ENCODE measurements around the gene KLK13. TPM values are rescaled to one million over a fixed set of nuclear protein-coding genes. Genes with fewer than 3 reads are reported as not detected.
A peak's percentile ranks its signal among the peaks of the same experiment; 100 is the strongest.

The KLK13 gene
- total RNA-seq, 2 donors from 2014 or later = 0.77 TPM; not detected in 1

- Histone ChIP-seq H3K4me1 (replicated peaks) (peaks cover 6% of the 10 kb centered on the region), H3K27ac (peak within 1 kb of the TSS; percentile 34 to 49), H3K36me3 (no peaks in the 10 kb centered on the region), H3K4me3 (peak within 1 kb of the TSS; percentile 60 to 68), H3K9me3 (no peaks in the 10 kb centered on the region), H3K27me3 (replicated peaks; ENCODE audit: insufficient read depth) (no peaks in the 10 kb centered on the region)
- under 1% methylated on average over 43 of the region's 43 CpGs for WGBS
- intact Hi-C loops (cut with DNase I) = loop anchor here (5.0 kb wide), 1 partner anchor 484 kb away; no protein-coding TSS in a partner anchor
- DNase-seq (ENCODE audit: low spot score) = peak; percentile 99
- TF ChIP-seq, protein P1, sequence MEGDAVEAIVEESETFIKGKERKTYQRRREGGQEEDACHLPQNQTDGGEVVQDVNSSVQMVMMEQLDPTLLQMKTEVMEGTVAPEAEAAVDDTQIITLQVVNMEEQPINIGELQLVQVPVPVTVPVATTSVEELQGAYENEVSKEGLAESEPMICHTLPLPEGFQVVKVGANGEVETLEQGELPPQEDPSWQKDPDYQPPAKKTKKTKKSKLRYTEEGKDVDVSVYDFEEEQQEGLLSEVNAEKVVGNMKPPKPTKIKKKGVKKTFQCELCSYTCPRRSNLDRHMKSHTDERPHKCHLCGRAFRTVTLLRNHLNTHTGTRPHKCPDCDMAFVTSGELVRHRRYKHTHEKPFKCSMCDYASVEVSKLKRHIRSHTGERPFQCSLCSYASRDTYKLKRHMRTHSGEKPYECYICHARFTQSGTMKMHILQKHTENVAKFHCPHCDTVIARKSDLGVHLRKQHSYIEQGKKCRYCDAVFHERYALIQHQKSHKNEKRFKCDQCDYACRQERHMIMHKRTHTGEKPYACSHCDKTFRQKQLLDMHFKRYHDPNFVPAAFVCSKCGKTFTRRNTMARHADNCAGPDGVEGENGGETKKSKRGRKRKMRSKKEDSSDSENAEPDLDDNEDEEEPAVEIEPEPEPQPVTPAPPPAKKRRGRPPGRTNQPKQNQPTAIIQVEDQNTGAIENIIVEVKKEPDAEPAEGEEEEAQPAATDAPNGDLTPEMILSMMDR (IDR thresholded peaks at IDR 0.05) = peak in 2 of 4 experiments; percentile 12 to 43
- TF ChIP-seq POLR2A (IDR thresholded peaks at IDR 0.05) (no peak), POLR2AphosphoS5 (IDR thresholded peaks at IDR 0.05) (peak; percentile 100)
Observed at GRCh38 chr19:51108066-51108804, 43.3 kb upstream of the KLK13 start, which contains the start of gene CTU1. CTU1 (minus strand) TSS chr19:51108409; CDS start chr19:51104569, 3,840 bp downstream.

- WGBS = 17% methylated on average over 18 of the region's 18 CpGs
- H3K27me3 ChIP-seq (replicated peaks; ENCODE audit: insufficient read depth) = no peaks in the 10 kb centered on the region
- peak overlapping the region; percentile 34 to 49 for H3K27ac ChIP-seq
- TF ChIP-seq, protein P1 (IDR thresholded peaks at IDR 0.05) = no peak
- TF ChIP-seq POLR2A (IDR thresholded peaks at IDR 0.05) (no peak), POLR2AphosphoS5 (IDR thresholded peaks at IDR 0.05) (no peak)
- intact Hi-C loops (cut with DNase I) = loop anchor here (5.0 kb wide), 1 partner anchor 485 kb away; no protein-coding TSS in a partner anchor
- H3K9me3 ChIP-seq = no peaks in the 10 kb centered on the region
- DNase-seq (ENCODE audit: low spot score) = no peak
- peak overlapping the region; percentile 60 to 68 for H3K4me3 ChIP-seq
- peaks cover 6% of the 10 kb centered on the region for H3K4me1 ChIP-seq (replicated peaks)
- no peaks in the 10 kb centered on the region for H3K36me3 ChIP-seq
Observed at GRCh38 chr19:51107406-51108065, 42.6 kb upstream of the KLK13 start.

GRCh38 chr19:51103926-51104341 is 39.0 kb upstream of the KLK13 start:
- intact Hi-C loops (cut with DNase I) = no loop called here
- Histone ChIP-seq H3K27ac (no peak overlapping the region), H3K27me3 (replicated peaks; ENCODE audit: insufficient read depth) (no peaks in the 10 kb centered on the region), H3K9me3 (no peaks in the 10 kb centered on the region), H3K4me3 (no peak overlapping the region), H3K4me1 (replicated peaks) (peaks cover 6% of the 10 kb centered on the region), H3K36me3 (no peaks in the 10 kb centered on the region)
- no peak for DNase-seq (ENCODE audit: low spot score)
- WGBS = 90% methylated on average over 39 of the region's 49 CpGs
- TF ChIP-seq POLR2A (IDR thresholded peaks at IDR 0.05) (no peak), POLR2AphosphoS5 (IDR thresholded peaks at IDR 0.05) (no peak)
- TF ChIP-seq, protein P1 (IDR thresholded peaks at IDR 0.05) = no peak

DNA sequence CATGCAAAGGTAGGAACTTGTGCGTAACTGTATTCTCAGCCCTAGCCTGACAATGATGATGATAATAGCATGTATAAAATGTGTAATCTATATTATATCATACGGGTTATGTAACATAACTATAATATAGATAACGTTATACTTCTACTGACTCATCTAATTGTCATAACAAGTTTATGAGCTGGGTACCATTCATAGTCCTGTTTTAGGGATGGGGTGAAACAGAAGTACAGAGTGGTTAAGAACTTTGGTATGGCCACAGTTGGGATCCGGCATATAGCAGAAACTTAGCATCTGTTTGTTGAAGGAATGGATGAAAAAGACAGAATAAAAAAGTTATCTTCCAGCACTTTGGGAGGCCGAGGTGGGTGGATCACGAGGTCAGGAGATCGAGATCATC is 38.1 kb upstream of the KLK13 start:
- intact Hi-C loops (cut with DNase I) = no loop called here
- DNase-seq (ENCODE audit: low spot score) = no peak
- Histone ChIP-seq H3K4me1 (replicated peaks) (peaks cover 6% of the 10 kb centered on the region), H3K27me3 (replicated peaks; ENCODE audit: insufficient read depth) (no peaks in the 10 kb centered on the region), H3K36me3 (no peaks in the 10 kb centered on the region), H3K27ac (no peak overlapping the region), H3K4me3 (no peak overlapping the region), H3K9me3 (no peaks in the 10 kb centered on the region)
- TF ChIP-seq, protein P1 (IDR thresholded peaks at IDR 0.05) = no peak
- TF ChIP-seq POLR2A (IDR thresholded peaks at IDR 0.05) (no peak), POLR2AphosphoS5 (IDR thresholded peaks at IDR 0.05) (no peak)
- 90% methylated on average over 7 of the region's 7 CpGs for WGBS
